Adrenal gland (tissue), 12 donors: ENCODE results near the gene ZNF827. TPM values are rescaled to one million over a fixed set of nuclear protein-coding genes. Genes with fewer than 3 reads are reported as not detected.

Experiments
- DNase-seq, 7 donors: peaks; one replicate each; pipeline ENCODE4 v3.0.0-alpha.2; 2019 to 2020
- H3K27ac ChIP-seq, 5 donors: fragments of 200-600 bp; sonication (generic) in 4 of 5; 1 replicate in 3 of 5; 2 replicates in 2 of 5; pipeline versions ENCODE4 v1.5.1 to v1.8.0; 2016 to 2020; ENCODE audit warnings: mild to moderate bottlenecking in 1 of 5
- H3K27me3 ChIP-seq: fragments of 200-600 bp; 2 replicates; pipeline ENCODE4 v1.8.0; 2021
- H3K36me3 ChIP-seq, 2 donors: fragments of 200-600 bp; replicated peaks in 1 of 2; 1 replicate in 1 of 2; 2 replicates in 1 of 2; pipeline versions ENCODE4 v1.5.1 to v1.8.0; 2018 to 2022
- H3K4me1 ChIP-seq, 2 donors: fragments of 200-600 bp; replicated peaks in 1 of 2; 1 replicate in 1 of 2; 2 replicates in 1 of 2; pipeline versions ENCODE4 v1.5.1 to v1.8.0; 2018 to 2021
- H3K4me3 ChIP-seq, 4 donors: fragments of 200-600 bp; sonication (generic) in 3 of 4; one replicate each; pipeline ENCODE4 v1.5.1; 2016 to 2018
- H3K9me3 ChIP-seq, 3 donors: fragments of 200-600 bp; sonication (generic) in 1 of 3; replicated peaks in 1 of 3; 1 replicate in 2 of 3; 2 replicates in 1 of 3; pipeline versions ENCODE4 v1.5.1 to v1.8.0; 2016 to 2021
- POLR2A ChIP-seq, 2 donors: fragments of 450-650 bp; IDR thresholded peaks; one replicate each; pipeline ENCODE4 v1.6.1; 2017; ENCODE audit warnings: antibody characterized with exemption in 2 of 2, mild to moderate bottlenecking in 2 of 2, moderate library complexity in 1 of 2
- WGBS, 4 donors: extraction: QIAGEN DNeasy Blood & Tissue Kit in 2 of 4; methylation state at CpG; one replicate each; pipeline versions ENCODE4 v1.1.5 to v1.1.7; 2013 to 2017; 5-methylcytosine and 5-hydroxymethylcytosine counted together
- intact Hi-C, 2 donors: fragments of 100-400 bp; cut with DNase I; formaldehyde crosslinking; loops; one replicate each; pipeline versions ENCODE4 v1.14.1 to v1.15.0; 2022 to 2023
- polyA plus RNA-seq, 3 donors: library from polyadenylated mRNA; stranded (reverse); fragments of 200-250 nt in 2 of 3; fragments of 350-450 nt in 1 of 3; fragmentation: Illumina TruSeq in 1 of 3; extraction: RNeasy Lipid Tissue Mini Kit (QIAGEN cat#74804) in 1 of 3; gene quantifications; one replicate each; pipeline ENCODE4 v1.2.3, GENCODE V29; 2013 to 2014
- total RNA-seq, 9 donors: library from RNA; depleted of rRNA in 4 of 9; stranded (reverse); fragments of >200 nt in 4 of 9; fragments of 120-200 nt in 1 of 9; fragmentation: NEBNext Ultra II Directional in 1 of 9; extraction: Animal tissue kit (Norgen Biotek cat#: 25700) in 1 of 9; gene quantifications; one replicate each; pipeline versions ENCODE4 v1.1.0 to v1.2.4, GENCODE V29; 2013 to 2023
- TF ChIP-seq, protein P1 (sequence below), 6 experiments: fragments of 450-650 bp in 4 of 6; fragments of 200-600 bp in 2 of 6; sonication (generic) in 1 of 6; IDR thresholded peaks; 1 replicate in 5 of 6; 2 replicates in 1 of 6; pipeline versions ENCODE4 v1.5.1 to v1.8.0; 2016 to 2021; ENCODE audit warnings: antibody characterized with exemption in 6 of 6, mild to moderate bottlenecking in 2 of 6, moderate library complexity in 1 of 6
- donor health status: healthy with polysubstance abuse.
- donor health status: Bipolar disorder and iron deficiency.
- donor health status: DM: yes; HTN: yes; CAD: no.
- donor health status: DM: no; HTN: no; CAD: no.
- donor health status: DM: no; HTN: no; CAD: no.
- donor health status: DM: yes; HTN: yes; CAD: no.

The ZNF827 gene
- total and polyA plus RNA-seq, 12 donors = 8.0 to 37.1 (median 22.7) TPM

DNA sequence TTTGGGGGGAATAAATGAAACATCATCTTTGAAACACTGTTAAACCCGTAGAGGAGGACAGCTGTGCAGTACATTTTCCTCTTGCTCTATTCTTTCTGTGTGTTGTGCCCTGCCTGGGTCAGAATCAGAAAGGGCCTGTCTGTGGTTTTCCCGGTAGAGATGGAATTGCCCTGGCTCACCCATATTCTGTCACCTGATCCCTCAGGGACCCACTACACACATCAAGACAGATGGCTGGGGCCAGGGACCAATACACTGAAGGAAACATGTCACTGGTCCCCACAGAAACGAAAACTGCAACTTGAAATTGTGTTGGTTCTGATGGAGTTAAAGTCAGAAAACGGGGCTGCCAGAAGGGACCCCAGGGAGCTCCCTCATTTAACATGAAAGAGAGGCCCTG lies 114.9 kb downstream of the ZNF827 start:
- Histone ChIP-seq H3K27me3 (no peaks in the 10 kb centered on the region), H3K27ac (no peak overlapping the region), H3K4me1 (peaks cover 0 to 1% of the 10 kb centered on the region in 2 donors), H3K9me3 (no peaks in the 10 kb centered on the region), H3K4me3 (no peak overlapping the region), H3K36me3 (no peaks in the 10 kb centered on the region)
- intact Hi-C loops = no loop called here
- no peak for DNase-seq
- WGBS, 4 donors = 89 to 97% (median 95%) methylated on average over 4 of the region's 4 CpGs
- TF ChIP-seq, protein P1, sequence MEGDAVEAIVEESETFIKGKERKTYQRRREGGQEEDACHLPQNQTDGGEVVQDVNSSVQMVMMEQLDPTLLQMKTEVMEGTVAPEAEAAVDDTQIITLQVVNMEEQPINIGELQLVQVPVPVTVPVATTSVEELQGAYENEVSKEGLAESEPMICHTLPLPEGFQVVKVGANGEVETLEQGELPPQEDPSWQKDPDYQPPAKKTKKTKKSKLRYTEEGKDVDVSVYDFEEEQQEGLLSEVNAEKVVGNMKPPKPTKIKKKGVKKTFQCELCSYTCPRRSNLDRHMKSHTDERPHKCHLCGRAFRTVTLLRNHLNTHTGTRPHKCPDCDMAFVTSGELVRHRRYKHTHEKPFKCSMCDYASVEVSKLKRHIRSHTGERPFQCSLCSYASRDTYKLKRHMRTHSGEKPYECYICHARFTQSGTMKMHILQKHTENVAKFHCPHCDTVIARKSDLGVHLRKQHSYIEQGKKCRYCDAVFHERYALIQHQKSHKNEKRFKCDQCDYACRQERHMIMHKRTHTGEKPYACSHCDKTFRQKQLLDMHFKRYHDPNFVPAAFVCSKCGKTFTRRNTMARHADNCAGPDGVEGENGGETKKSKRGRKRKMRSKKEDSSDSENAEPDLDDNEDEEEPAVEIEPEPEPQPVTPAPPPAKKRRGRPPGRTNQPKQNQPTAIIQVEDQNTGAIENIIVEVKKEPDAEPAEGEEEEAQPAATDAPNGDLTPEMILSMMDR (IDR thresholded peaks at IDR 0.05) = no peak
- TF ChIP-seq POLR2A (IDR thresholded peaks at IDR 0.05) = no peak

DNA sequence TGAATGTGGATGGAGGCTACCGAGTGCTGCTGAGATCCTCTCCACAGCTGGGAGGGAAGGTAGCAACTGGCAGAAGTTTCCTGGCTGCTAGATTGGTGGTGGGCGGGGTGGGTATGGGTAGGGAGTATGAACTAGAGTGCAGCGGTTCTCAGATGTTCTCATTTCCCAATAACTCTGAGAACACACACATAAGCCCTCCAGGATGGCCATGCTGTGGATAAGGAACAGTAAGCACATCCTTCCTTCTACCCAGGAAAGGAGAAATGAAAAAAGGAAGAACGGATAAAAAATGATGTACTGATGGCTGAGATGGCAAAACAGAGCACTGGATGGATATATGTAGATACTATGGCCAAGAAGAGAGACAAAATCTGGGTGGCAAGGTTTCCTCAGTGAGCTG lies 116.0 kb downstream of the ZNF827 start:
- no peaks in the 10 kb centered on the region for H3K9me3 ChIP-seq
- no peaks in the 10 kb centered on the region for H3K36me3 ChIP-seq
- H3K4me3 ChIP-seq = no peak overlapping the region
- no peak overlapping the region for H3K27ac ChIP-seq
- TF ChIP-seq, protein P1 (IDR thresholded peaks at IDR 0.05) = no peak
- TF ChIP-seq POLR2A (IDR thresholded peaks at IDR 0.05) = no peak
- intact Hi-C loops = no loop called here
- WGBS, 4 donors = 76 to 90% (median 83%) methylated on average over 4 of the region's 4 CpGs
- H3K4me1 ChIP-seq = no peaks in the 10 kb centered on the region
- H3K27me3 ChIP-seq = no peaks in the 10 kb centered on the region
- no peak for DNase-seq

DNA sequence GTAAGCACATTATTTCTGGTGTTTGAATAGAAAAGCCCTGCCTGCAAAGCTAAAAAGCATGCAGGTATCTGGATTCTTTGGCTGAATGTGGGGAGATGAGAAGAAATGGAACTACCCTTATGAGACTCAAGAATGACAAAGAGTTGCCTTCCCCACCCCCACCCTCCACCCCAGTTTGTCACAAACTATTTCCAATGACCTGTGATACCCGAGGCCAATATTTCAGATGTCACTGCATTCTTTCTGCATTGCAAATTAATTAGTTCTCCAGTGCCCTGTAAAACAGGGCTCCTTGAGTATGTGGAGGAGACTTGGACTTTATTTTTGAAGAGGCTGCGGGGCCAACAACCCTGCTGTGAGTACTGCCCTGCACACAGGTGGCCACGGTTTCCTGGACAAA lies 116.4 kb downstream of the ZNF827 start:
- intact Hi-C loops = no loop called here
- WGBS, 4 donors = 80 to 96% (median 85%) methylated on average over 3 of the region's 3 CpGs

DNA sequence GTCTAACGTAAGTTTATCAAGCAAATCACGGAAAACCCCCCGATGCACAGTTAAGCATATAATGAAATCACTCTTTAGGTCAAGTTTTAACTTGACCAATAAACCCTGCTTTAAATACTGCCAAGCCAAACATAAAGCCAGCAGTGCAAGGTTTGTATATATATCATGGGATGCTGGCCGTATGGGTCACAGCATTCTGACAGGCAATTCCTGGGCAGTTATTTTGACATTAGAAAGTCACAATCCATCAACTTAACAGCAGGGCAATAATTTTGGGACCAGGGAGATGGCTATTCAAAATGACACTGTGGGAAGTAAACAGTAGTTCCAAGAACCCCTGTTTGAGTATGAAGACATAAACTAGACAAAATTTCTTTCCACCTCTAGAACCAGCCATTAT lies 116.9 kb downstream of the ZNF827 start:
- 72 to 90% (median 89%) methylated on average over 4 of the region's 4 CpGs for WGBS, 4 donors
- Histone ChIP-seq H3K36me3 (no peaks in the 10 kb centered on the region), H3K4me1 (no peaks in the 10 kb centered on the region), H3K27ac (no peak overlapping the region), H3K4me3 (no peak overlapping the region), H3K27me3 (no peaks in the 10 kb centered on the region), H3K9me3 (no peaks in the 10 kb centered on the region)
- intact Hi-C loops = no loop called here
- no peak for DNase-seq
- TF ChIP-seq, protein P1 (IDR thresholded peaks at IDR 0.05) = no peak
- no peak for TF ChIP-seq POLR2A (IDR thresholded peaks at IDR 0.05)

More for the DNA sequence above, 116.4 kb downstream of the ZNF827 start:
- H3K36me3 ChIP-seq = no peaks in the 10 kb centered on the region
- TF ChIP-seq POLR2A (IDR thresholded peaks at IDR 0.05) = no peak
- TF ChIP-seq, protein P1 (IDR thresholded peaks at IDR 0.05) = no peak
- H3K9me3 ChIP-seq = no peaks in the 10 kb centered on the region
- no peak overlapping the region for H3K4me3 ChIP-seq
- DNase-seq = no peak
- H3K27ac ChIP-seq = no peak overlapping the region
- H3K27me3 ChIP-seq = no peaks in the 10 kb centered on the region
- H3K4me1 ChIP-seq = no peaks in the 10 kb centered on the region
